Measurements from ENCODE around the gene BST1.

BST1 gene

GRCh38 chr4:15683143-15683495 lies 19.7 kb upstream of the BST1 start:
- no peak for TF ChIP-seq CTCF (conservative IDR thresholded peaks at IDR 0.05; ENCODE audit: low read depth, low read length)
- DNase-seq (ENCODE audit: low read depth) = peak; percentile 46
- H3K4me3 ChIP-seq (ENCODE audit: low read depth, low read length) = peak overlapping the region; percentile 81

GRCh38 chr4:15684498-15684897 lies 18.4 kb upstream of the BST1 start:
- no peak overlapping the region for H3K4me3 ChIP-seq (ENCODE audit: low read depth, low read length)
- no peak for TF ChIP-seq CTCF (conservative IDR thresholded peaks at IDR 0.05; ENCODE audit: low read depth, low read length)
- DNase-seq (ENCODE audit: low read depth) = no peak

- TF ChIP-seq CTCF (conservative IDR thresholded peaks at IDR 0.05; ENCODE audit: low read depth, low read length) = no peak
- DNase-seq (ENCODE audit: low read depth) = no peak
- no peak overlapping the region for H3K4me3 ChIP-seq (ENCODE audit: low read depth, low read length)
Measured at GRCh38 chr4:15688051-15688450, 14.8 kb upstream of the BST1 start.

GRCh38 chr4:15689540-15689939 lies 13.3 kb upstream of the BST1 start:
- peak; percentile 56 for DNase-seq (ENCODE audit: low read depth)
- H3K4me3 ChIP-seq (ENCODE audit: low read depth, low read length) = no peak overlapping the region
- no peak for TF ChIP-seq CTCF (conservative IDR thresholded peaks at IDR 0.05; ENCODE audit: low read depth, low read length)

GRCh38 chr4:15690020-15690809 lies 12.7 kb upstream of the BST1 start:
- no peak overlapping the region for H3K4me3 ChIP-seq (ENCODE audit: low read depth, low read length)
- TF ChIP-seq CTCF (conservative IDR thresholded peaks at IDR 0.05; ENCODE audit: low read depth, low read length) = no peak
- peak; percentile 96 for DNase-seq (ENCODE audit: low read depth)

GRCh38 chr4:15691346-15692135 lies 11.3 kb upstream of the BST1 start:
- H3K4me3 ChIP-seq (ENCODE audit: low read depth, low read length) = no peak overlapping the region
- DNase-seq (ENCODE audit: low read depth) = peak; percentile 64
- no peak for TF ChIP-seq CTCF (conservative IDR thresholded peaks at IDR 0.05; ENCODE audit: low read depth, low read length)
